ENCODE results near the gene C7orf57.
"Not testable (repeated sequence)": the region's sequence is repeated elsewhere in the genome, so short reads cannot be mapped to it uniquely, and the experiment has no call there.

The C7orf57 gene

GRCh38 chr7:48035967-48036478 is 680 bp downstream of the C7orf57 start:
- peak in 2 of 3 donors; percentile 13 to 32 for DNase-seq

DNA sequence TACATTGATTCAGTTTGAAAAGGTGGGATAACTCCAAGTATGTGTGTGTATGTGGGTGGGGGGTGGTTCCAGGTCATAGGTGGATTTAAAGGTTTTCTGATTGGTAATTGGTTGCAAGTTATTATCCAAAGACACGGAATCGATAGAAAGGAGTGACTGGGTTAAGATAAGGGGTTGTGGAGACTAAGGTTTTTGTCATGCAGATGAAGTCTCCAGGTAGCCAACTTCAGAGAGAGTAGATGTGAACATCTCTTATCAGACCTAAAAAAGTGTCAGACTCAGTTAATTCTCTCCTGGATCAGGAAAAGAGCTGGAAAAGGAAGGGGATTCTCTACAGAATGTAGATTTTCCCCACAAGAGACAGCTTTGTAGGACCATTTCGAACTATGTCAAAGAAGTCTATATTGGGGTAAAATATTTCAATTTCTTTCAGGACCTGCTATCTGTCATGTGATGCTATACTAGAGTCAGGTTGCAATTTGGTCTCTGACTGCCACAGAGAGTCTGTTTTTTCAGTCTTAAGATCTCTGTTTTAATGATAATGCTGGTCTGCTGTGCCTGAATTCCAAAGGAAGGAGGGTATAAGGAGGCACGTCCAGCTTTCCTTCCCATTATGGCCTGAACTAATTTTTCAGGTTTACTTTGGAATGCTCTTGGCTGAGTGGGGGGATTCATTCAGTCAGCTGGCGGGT is 3.6 kb downstream of the C7orf57 start:
- no peak for DNase-seq

DNA sequence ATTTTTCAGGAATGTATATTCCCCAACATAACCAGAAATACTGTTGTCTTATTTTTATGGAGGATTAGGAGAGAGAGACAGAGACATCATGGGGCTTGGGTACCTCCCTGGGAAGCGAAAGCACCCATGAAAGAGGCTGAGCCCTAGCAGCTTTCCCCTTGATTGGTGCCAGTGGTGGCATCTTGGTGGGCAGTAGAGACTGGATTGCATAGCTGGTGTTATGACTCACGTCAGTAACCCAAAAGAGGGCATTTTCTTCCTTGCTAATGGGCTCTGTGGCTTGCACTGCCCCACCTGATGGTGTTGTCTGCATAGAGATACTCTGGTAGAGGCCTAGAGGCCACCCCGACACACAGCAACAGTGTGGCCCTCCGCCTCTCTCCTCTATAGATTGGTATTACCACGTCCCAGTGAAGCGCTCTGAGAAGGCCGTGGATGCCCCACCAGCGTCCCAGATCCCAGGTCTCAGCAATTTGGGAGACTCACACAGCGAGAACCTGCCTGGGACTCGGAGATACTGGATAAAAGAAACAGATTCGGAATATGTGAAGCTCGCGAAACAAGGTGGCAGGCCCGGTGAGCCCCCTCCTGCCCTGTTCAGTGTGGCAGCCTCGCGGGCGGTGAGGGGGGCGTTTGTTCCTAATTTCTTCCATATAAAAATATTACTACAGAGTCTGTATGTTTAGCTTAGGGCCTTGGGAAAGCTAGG is 5.8 kb downstream of the C7orf57 start:
- DNase-seq = no peak

GRCh38 chr7:48041653-48041970 is 6.3 kb downstream of the C7orf57 start:
- peak; percentile 40 to 74 (median 72) for DNase-seq

DNA sequence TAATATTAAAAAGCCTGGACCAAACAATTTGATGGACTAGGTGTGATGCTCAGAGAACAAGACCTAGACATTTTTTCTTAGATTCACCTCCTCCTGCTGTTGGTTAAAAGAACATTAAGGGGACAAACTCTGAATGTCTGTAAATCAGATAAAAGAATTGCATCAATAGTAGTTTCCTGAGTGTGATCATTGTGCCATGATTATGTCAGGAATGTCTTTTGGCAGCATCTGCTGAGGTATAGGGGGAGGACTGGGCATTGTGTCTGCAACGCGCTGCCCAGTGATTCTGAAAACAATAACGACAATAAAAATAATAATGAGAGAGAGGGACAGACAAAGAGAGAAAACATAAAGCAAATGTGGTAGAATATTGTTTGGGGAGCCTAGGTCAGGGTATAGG is 6.9 kb downstream of the C7orf57 start:
- DNase-seq = no peak

DNA sequence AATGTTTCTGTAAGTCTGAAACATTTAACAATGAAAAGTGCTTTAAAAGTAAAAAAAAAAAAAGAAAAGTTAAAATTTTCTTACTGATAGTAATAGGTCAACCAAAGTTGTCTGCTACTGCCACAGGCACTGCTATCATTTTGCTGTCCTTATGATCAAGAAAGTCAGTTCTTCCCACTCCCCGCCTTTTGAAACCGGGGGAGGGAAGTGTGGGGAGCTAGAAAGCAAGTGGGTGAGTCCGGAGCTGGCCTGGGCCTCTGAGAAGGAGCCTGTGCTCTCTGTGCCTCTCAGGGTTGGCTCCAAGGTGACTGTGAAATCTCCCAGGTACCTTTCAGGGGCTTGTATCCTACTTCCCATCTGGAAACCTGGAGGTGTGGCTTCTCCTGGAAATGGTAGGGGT is 7.3 kb downstream of the C7orf57 start:
- DNase-seq = peak; percentile 18 to 32 (median 20)

- DNase-seq = no peak
These were observed 9.9 kb downstream of the C7orf57 start for GRCh38 chr7:48045195-48045765.

GRCh38 chr7:48046458-48046857 is 11.1 kb downstream of the C7orf57 start:
- no peak for DNase-seq

GRCh38 chr7:48048113-48048512 is 12.8 kb downstream of the C7orf57 start:
- no peak for DNase-seq

DNA sequence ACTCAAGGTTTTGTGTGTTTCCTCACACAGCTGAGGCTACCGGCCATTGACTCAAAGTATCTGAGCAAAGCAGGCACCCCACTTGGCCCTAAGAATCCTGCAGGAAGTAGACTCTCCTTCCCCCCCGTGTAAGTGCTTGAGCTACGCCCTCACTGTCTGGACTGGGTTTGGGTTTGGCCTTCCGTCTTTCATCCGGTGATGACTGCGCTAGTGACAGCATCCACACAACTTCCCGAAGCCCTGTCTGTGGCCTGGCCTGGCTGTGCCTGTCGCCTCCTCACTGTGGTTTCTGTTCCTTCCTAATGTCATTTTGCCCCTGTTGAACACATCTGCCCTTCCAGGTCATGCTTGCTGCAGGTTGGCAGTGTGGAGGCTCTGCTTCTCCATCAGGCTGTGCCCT is 14.5 kb downstream of the C7orf57 start:
- DNase-seq = peak; percentile 52 to 68 (median 61)

DNA sequence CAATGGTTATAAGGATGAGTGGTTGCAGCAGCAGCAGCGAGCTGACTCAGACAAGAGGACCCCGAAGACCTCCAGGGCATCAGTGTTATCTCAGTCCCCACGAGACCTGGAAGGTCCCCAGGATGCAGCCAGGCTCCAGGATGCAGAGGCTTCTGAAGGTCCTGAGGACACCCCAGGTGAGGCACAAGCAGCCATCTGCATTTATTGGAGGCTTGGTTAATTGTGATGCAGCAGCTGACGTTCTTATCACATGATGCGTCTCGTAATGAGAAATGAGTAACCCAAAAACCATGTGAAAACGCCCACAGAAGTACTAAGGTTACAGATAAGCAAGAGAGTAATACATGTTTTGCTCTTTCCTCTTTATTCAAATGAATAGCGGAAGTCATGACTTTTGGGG is 17.4 kb downstream of the C7orf57 start:
- peak in 2 of 3 donors; percentile 33 to 40 for DNase-seq

GRCh38 chr7:48053736-48054135 is 18.4 kb downstream of the C7orf57 start:
- no peak for DNase-seq

DNA sequence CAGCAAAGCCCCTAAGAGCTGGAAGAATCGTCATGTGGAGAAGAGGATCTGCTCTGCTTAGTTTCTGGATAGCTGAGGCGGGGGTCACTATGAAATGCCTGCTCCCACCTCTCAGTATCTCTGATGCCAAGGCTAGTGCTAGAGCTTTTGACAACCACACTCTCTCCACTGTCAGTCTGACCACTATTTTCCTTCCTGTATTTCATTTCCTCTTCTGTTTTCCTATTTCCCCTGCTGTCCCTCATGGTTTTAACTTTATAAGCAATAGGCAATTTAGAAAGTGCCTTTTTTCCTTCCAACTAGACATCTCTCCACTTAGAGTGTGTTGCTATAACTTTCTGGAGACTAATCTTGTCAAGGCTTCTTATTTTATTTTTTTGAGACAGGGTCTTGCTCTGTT is 23.6 kb downstream of the C7orf57 start:
- peak in 2 of 3 donors; percentile 23 to 36 for DNase-seq

GRCh38 chr7:48059706-48060105 is 24.4 kb downstream of the C7orf57 start:
- DNase-seq = no peak

DNA sequence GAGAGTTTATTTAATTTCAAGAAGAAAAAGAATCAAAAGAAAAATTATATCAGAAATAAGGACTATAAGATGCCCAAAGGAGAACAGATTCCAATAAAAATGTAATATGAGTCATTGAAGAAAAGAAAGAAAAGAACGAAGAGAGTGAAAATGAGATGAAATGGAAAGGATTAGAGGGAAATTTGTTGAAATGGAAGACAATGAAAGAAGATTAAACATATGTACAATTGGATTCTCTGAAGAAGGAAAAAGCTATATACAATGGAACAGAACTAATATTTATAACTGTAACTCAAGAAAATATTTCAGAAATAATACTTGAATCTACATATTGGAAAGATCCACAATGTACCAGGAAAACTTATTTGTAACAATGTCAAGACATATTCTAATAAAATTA is 28.6 kb downstream of the C7orf57 start:
- no peak for DNase-seq

DNA sequence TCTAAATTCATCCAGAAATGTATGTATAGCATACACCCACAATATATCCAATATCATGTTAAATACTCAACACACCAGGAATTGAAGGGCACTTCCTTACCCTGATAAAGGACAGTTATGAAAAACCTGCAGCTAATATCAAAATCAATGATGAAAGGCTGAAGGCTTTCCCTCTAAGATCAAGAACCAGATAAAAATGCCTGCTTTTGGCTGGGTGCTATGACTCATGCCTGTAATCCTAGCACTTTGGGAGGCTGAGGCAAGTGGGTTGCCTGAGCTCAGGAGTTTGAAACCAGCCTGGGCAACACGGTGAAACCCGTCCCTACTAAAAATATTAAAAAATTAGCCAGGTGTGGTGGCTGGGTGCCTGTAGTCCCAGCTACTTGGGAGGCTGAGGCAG is 32.1 kb downstream of the C7orf57 start:
- DNase-seq = no peak

DNA sequence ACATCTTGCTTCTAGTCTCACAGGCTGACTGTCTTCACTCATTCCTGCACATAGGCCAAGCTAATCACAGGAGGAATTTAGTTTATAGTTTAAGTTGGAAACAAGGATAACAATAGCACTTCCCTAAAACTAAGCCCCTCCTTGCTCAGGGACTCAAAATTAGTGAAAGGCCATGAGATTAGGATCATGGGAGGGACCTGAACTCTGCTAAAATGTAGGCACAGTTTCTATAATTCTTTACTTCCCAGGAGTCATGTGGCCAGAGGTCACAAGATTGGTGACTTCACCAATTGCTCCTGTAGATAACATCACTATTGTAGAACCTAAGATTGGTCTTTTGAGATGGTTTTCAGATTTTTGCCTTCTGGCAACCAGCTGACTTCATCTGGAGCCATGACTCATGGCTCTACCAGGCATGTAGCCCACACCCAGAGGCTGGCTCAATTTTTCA is 38.9 kb downstream of the C7orf57 start:
- DNase-seq = peak; percentile 75 to 79 (median 78)

- DNase-seq = peak in 2 of 3 donors; percentile 47 to 57
These were observed 42.1 kb downstream of the C7orf57 start for GRCh38 chr7:48077423-48077822.

DNA sequence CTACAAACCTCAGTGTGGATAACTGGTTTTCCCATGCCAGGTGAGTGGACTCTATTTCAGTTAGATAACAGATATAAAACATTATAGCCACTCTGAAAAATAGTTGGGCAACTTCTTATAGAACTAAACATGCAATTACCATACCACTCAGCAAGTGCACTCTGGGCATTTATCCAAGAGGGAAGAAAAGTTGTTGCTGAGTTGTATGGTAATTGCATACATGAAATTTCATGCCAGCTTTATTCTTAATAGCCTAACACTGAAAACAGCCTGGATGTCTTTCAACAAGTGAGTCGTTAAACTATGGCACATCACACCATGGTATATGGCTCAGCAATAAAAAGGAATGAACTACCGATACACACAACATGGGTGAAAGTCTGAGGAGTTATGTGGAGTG is 43.1 kb downstream of the C7orf57 start:
- no peak for DNase-seq

DNA sequence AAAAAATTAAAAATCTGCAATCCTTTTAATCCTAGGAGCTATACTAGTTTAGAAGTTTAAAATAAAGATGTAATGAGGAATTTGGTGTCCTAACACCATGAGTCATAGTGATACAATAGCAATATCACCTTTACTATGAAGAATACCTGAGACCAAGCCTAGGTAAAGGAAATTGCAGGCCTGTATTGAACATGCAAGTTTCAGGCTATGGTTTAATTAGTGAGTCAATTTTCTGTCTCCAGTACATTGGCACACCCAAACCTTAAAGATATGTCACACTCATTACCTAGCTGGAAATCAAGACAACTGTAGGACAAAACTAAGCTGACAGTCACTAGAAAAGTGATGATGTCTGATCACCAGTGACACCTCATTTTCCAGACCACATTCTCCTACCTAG is 47.0 kb downstream of the C7orf57 start:
- DNase-seq = not testable (repeated sequence)

DNA sequence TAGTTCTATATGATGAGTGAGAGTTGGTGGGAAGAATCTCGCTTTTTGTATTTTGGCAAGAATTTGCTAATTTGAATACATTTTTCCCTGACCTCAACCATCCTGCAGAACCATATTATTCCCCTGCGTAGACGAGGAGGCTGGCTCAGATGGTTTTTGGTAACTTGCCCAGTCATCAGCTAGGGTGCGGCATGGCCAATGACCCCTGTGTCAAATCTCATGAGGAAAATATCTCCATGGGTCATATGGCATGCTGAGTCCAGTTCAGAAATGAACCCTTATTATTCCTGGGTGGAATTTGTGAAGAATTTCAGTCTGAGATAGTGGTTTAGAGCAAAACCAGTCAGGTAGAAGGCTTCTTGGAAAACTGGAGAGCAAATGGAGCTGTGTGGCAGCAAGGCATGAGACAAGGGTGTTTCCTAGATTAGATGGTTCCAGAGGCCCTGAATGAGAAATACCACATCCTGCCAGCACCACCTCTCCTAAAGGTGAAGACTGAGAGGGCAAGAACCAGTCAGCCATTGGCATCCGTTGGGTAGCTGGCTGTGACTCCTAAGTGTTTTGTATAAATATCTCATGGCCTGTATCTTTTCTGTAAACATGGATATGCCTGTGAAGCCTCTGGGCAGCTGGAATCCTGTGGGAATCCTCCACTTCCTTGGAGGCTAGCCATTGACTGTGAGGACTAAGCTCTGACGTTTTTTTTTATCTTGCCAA is 47.9 kb downstream of the C7orf57 start:
- no peak for DNase-seq

- peak; percentile 84 to 92 (median 91) for DNase-seq
These were observed 49.5 kb downstream of the C7orf57 start for GRCh38 chr7:48084727-48085432.

DNA sequence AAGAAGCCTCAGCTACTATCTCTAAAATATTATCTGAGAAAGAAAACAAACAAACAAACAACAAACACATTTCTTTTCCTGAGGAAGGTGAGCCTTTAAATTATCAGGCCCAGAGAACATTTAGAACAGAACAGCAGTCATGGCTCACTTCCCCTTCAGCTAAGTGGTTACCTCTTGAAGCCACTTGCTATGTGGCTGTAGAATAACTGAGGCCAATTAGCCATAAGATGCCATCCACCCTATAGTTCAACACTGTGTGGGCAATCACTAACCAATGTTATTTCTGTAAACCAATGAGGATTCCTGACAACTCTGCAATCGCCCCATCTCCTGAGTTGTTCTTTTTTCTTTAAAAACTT is 50.1 kb downstream of the C7orf57 start:
- DNase-seq = no peak

Data from suppressor macrophage treated with lipopolysaccharide for 1 hour (primary cell).